ENCODE measurements around the gene RCC2. TPM values are rescaled to one million over a fixed set of nuclear protein-coding genes. Genes with fewer than 3 reads are reported as not detected.
A peak's percentile ranks its signal among the peaks of the same experiment; 100 is the strongest.
"Not testable (repeated sequence)": the region's sequence is repeated elsewhere in the genome, so short reads cannot be mapped to it uniquely, and the experiment has no call there.

RCC2 gene
- total RNA-seq, 2 donors from 2014 or later, result 69.3 to 121 TPM

- no peaks in the 10 kb centered on the region for H3K4me1 ChIP-seq
- H3K9me3 ChIP-seq, result no peaks in the 10 kb centered on the region
- intact Hi-C loops (cut with DNase I), result no loop called here
- no peak overlapping the region for H3K4me3 ChIP-seq
- no peak overlapping the region for H3K9ac ChIP-seq (ENCODE audit: low read depth in 2 of 2, low read length in 2 of 2)
- H3K27ac ChIP-seq, result no peak overlapping the region
- TF ChIP-seq, protein P1, sequence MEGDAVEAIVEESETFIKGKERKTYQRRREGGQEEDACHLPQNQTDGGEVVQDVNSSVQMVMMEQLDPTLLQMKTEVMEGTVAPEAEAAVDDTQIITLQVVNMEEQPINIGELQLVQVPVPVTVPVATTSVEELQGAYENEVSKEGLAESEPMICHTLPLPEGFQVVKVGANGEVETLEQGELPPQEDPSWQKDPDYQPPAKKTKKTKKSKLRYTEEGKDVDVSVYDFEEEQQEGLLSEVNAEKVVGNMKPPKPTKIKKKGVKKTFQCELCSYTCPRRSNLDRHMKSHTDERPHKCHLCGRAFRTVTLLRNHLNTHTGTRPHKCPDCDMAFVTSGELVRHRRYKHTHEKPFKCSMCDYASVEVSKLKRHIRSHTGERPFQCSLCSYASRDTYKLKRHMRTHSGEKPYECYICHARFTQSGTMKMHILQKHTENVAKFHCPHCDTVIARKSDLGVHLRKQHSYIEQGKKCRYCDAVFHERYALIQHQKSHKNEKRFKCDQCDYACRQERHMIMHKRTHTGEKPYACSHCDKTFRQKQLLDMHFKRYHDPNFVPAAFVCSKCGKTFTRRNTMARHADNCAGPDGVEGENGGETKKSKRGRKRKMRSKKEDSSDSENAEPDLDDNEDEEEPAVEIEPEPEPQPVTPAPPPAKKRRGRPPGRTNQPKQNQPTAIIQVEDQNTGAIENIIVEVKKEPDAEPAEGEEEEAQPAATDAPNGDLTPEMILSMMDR (IDR thresholded peaks at IDR 0.05), result no peak
- H3K36me3 ChIP-seq, result no peaks in the 10 kb centered on the region
- no peak for DNase-seq
- no peaks in the 10 kb centered on the region for H3K27me3 ChIP-seq
These were observed 30.1 kb downstream of the RCC2 start for GRCh38 chr1:17409391-17409811.

- DNase-seq; intact Hi-C loops (cut with DNase I): not testable (repeated sequence)
These were observed 31.5 kb downstream of the RCC2 start for GRCh38 chr1:17407786-17408514.

DNA sequence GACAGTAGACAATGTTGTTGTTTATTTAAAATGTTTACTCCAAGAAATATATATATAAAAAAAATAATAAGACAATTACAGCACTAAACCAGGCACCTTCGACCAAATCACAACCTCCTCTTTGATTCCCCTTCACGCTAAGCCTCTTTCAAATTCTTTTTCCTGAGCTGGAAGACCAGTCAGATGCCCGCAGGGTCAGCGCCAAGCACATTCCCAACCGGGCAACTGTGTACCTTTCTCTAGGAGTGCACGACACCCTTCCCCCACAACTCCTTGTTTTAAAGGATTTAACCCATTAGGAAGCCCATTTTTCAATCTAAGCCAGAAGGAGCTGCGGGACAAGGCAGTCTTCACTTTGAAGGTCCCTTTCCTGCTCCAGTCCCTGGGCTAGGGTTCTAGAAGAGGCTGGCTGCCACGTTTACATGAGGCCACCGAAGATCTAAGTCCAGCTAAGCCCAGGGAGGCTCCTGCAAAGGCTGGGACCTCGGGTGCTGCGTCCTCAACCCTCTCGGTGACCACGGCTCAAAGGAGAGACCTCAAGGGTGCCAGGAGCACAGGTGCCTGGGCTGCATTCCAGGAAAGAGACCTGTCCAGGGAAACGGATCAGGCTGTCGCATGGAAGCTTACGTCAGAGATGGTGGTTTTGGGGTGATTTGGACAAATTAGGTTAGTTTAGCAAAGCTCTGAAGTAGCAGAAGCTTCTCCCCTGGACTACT lies 32.6 kb downstream of the RCC2 start:
- H3K9ac ChIP-seq (ENCODE audit: low read depth in 2 of 2, low read length in 2 of 2); intact Hi-C loops (cut with DNase I); H3K4me1 ChIP-seq; H3K4me3 ChIP-seq; DNase-seq; H3K27ac ChIP-seq; H3K9me3 ChIP-seq; H3K36me3 ChIP-seq; H3K27me3 ChIP-seq: not testable (repeated sequence)

More at GRCh38 chr1:17407786-17408514, 31.5 kb downstream of the RCC2 start:
- not testable (repeated sequence) for H3K9ac ChIP-seq (ENCODE audit: low read depth in 2 of 2, low read length in 2 of 2); H3K9me3 ChIP-seq; H3K4me1 ChIP-seq; H3K36me3 ChIP-seq; H3K4me3 ChIP-seq; H3K27me3 ChIP-seq; H3K27ac ChIP-seq

- intact Hi-C loops (cut with DNase I), result no loop called here
- H3K9ac ChIP-seq (ENCODE audit: low read depth in 2 of 2, low read length in 2 of 2), result no peak overlapping the region
These were observed 33.3 kb downstream of the RCC2 start for GRCh38 chr1:17405898-17406759.

GRCh38 chr1:17404820-17405219 lies 34.7 kb downstream of the RCC2 start:
- H3K4me1 ChIP-seq, result no peaks in the 10 kb centered on the region

More at GRCh38 chr1:17405898-17406759, 33.3 kb downstream of the RCC2 start:
- Histone ChIP-seq H3K4me3 (no peak overlapping the region), H3K4me1 (no peaks in the 10 kb centered on the region), H3K9me3 (no peaks in the 10 kb centered on the region), H3K36me3 (no peaks in the 10 kb centered on the region), H3K27ac (no peak overlapping the region), H3K27me3 (no peaks in the 10 kb centered on the region)
- TF ChIP-seq, protein P1 (IDR thresholded peaks at IDR 0.05), result peak; percentile 57
- DNase-seq, result peak; percentile 53

More at GRCh38 chr1:17404820-17405219, 34.7 kb downstream of the RCC2 start:
- Histone ChIP-seq H3K9me3 (no peaks in the 10 kb centered on the region), H3K27ac (no peak overlapping the region), H3K9ac (ENCODE audit: low read depth in 2 of 2, low read length in 2 of 2) (no peak overlapping the region), H3K36me3 (no peaks in the 10 kb centered on the region), H3K27me3 (no peaks in the 10 kb centered on the region), H3K4me3 (no peak overlapping the region)
- intact Hi-C loops (cut with DNase I), result no loop called here
- TF ChIP-seq, protein P1 (IDR thresholded peaks at IDR 0.05), result no peak
- DNase-seq, result no peak
